ENCODE measurements around the gene SWI5. TPM values are rescaled to one million over a fixed set of nuclear protein-coding genes. Genes with fewer than 3 reads are reported as not detected.

The SWI5 gene
- total RNA-seq: 30.2 and 31.2 TPM in 2 replicates

DNA sequence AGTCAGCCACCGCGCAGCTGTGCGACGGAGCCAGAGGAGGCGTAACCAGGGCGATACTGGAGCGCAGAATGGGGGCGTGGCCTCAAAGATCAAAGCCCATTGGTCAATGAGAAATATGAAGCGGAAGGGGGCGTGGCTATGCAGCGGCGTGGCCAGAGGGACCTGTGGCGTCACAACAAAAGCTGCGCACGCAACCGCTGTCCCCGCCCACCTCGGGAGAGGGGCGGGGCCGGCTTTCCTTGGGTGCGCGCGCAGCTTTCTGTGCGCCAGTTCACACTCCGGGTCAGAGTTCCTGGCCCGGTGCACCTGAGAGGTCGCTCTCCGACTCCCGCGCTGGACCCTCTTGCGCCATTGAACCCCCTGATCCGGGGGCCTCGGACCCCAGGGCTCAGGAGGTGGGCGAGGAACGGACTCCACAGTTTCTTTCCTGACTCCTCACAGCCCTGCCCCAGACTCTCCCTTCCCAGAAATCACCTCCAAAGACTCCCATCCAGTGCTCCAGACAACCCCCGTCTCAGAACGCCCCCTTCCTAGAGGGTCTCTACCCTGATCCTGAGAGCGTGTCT lies at the start of gene SWI5:
SWI5 (plus strand) TSS at position 269 of the 566 bp plus-strand sequence.

DNA sequence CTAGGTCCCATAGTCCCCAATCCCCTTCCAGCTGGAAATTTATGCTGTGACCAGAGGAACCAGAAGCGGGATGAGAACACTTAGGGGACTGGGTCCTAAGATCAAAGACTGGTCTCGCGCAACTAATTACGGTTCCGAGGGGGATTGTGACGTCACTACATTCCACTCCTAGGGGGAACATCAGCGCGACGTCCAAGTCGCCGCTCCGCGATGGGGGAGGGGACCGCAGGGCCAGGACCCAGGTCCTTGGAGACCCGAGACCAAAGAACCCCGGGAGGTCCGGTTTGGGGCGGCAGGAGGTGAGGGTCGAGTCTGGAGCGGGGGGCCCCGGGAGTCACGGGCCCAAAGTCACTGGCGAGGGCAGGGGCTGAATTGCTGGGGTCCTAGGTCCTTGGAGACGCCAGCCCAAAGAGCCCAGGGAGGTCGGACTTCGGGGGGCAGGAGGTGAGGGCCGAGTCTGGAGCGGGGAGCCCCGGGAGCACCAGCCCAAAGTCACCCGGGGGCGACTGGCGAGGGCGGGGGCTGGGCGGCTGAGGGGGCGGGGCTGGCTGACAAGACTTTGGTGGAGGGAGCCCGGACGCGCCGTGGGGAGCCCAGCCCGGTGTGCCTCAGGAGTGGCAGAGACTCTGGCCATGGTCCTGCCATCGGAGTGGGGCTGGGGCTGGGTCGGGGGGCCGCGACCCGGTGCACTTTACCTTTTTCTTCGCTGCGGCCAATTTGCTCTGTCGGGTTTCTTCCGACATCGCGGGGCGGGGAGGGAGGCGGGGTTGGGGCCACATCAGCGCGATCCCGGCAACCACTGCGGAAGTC lies 673 bp upstream of the SWI5 start, which contains the start of gene GOLGA2:
GOLGA2 (minus strand) TSS at position 810 of the 810 bp plus-strand sequence; CDS start at position 779, 31 bp downstream.

GRCh38 chr9:128322404-128323211 lies 46.5 kb downstream of the SWI5 start, which contains the start of the genes COQ4 and TRUB2:
TSS of gene COQ4 (plus strand) at chr9:128322839. CDS start at chr9:128322859, 20 bp downstream.
TSS of gene TRUB2 (minus strand) at chr9:128322447. CDS start at chr9:128322408, 39 bp downstream.

Other genes with a start within 250 kb of the SWI5 start
- 10.5 and 11.1 TPM in 2 replicates for gene NAIF1, start 209.0 kb upstream of the SWI5 start, total RNA-seq
- 49.7 and 55.6 TPM in 2 replicates for gene SLC25A25, start 208.0 kb upstream of the SWI5 start, total RNA-seq
- 55.0 and 82.1 TPM in 2 replicates for gene PTGES2, start 148.5 kb upstream of the SWI5 start, total RNA-seq
- not detected in 2 replicates for gene LCN2, start 126.8 kb upstream of the SWI5 start, total RNA-seq
- 23.0 and 35.4 TPM in 2 replicates for gene BBLN, start 116.0 kb upstream of the SWI5 start, total RNA-seq
- 25.3 and 25.5 TPM in 2 replicates for gene CIZ1, start 84.7 kb upstream of the SWI5 start, total RNA-seq
- gene DNM1, start 72.9 kb upstream of the SWI5 start, total RNA-seq: 19.5 and 20.7 TPM in 2 replicates
- gene GOLGA2, start 269 bp upstream of the SWI5 start, total RNA-seq: 127 and 163 TPM in 2 replicates
- 14.3 and 16.1 TPM in 2 replicates for gene TRUB2, start 46.2 kb downstream of the SWI5 start, total RNA-seq
- gene COQ4, start 46.6 kb downstream of the SWI5 start, total RNA-seq: 23.1 and 28.0 TPM in 2 replicates
- gene SLC27A4, start 64.3 kb downstream of the SWI5 start, total RNA-seq: 14.2 and 16.5 TPM in 2 replicates
- gene URM1, start 95.1 kb downstream of the SWI5 start, total RNA-seq: 31.5 and 37.4 TPM in 2 replicates
- 57.0 and 125 TPM in 2 replicates for gene CERCAM, start 144.6 kb downstream of the SWI5 start, total RNA-seq
- 36.2 and 63.7 TPM in 2 replicates for gene ODF2, start 179.7 kb downstream of the SWI5 start, total RNA-seq
- 31.9 and 42.6 TPM in 2 replicates for gene GLE1, start 228.4 kb downstream of the SWI5 start, total RNA-seq

Measured in uterine smooth muscle cell (primary cell).